HCT116 (cell line): ENCODE results near the gene JAM3.

Experiments
- EZH2 ChIP-seq: fragments of 200-600 bp; sonication (generic); IDR thresholded peaks from 2 replicates; pipeline ENCODE4 v1.6.1; 2017; ENCODE audit warnings: antibody characterized with exemption, mixed run types
- POLR2A ChIP-seq: IDR thresholded peaks from 2 replicates; pipeline ENCODE4 v1.7.0; 2011; ENCODE audit warnings: borderline replicate concordance; ENCODE audit not compliant: insufficient read depth, insufficient read length; ENCODE audit errors: extremely low read depth
- POLR2AphosphoS5 ChIP-seq: IDR thresholded peaks from 2 replicates; pipeline ENCODE4 v1.6.1; 2011; ENCODE audit warnings: mild to moderate bottlenecking, low read depth, low read length, moderate library complexity
- SIN3A ChIP-seq: IDR thresholded peaks from 2 replicates; pipeline ENCODE4 v1.6.1; 2012; ENCODE audit warnings: low read depth
- ZNF274 ChIP-seq: fragments of 200-500 bp; sonication (Bioruptor generic); IDR thresholded peaks from 2 replicates; pipeline ENCODE4 v1.6.1; 2014; ENCODE audit warnings: mild to moderate bottlenecking, low read depth, low read length, inconsistent platforms
- TF ChIP-seq, protein P1 (sequence below), 3 experiments: fragments of 200-600 bp in 1 of 3; sonication (generic) in 1 of 3; IDR thresholded peaks in 2 of 3; conservative IDR thresholded peaks in 1 of 3; 2 replicates each; pipeline ENCODE4 v1.5.1; 2012 to 2017; ENCODE audit warnings: low read depth in 2 of 3, low read length in 2 of 3, antibody characterized with exemption in 1 of 3, borderline replicate concordance in 1 of 3, control low read depth in 1 of 3, mild to moderate bottlenecking in 1 of 3, mixed read lengths in 1 of 3, mixed run types in 1 of 3, moderate library complexity in 1 of 3; ENCODE audit not compliant: insufficient read depth in 1 of 3

DNA sequence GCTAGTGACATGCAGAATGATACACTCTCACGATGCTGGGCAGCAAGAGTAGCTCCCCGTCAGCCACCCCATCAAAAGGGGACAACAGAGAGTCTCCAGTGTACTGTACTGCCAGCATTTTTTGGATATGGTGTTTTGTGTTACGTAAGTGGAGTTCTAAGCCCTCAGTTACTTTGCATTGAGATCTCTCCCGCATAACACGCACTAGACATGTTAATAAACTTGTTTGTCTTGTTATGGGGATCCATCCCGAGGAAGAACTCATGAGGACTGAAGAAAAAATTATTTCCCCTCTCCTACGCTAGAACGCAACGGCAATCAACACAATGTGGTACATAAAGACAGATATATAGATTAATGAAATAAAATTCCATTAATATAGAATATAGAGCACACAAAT lies 130.7 kb downstream of the JAM3 start:
- TF ChIP-seq POLR2AphosphoS5 (no peak), POLR2A (no peak), ZNF274 (no peak), SIN3A (no peak), EZH2 (no peak)
- TF ChIP-seq, protein P1, sequence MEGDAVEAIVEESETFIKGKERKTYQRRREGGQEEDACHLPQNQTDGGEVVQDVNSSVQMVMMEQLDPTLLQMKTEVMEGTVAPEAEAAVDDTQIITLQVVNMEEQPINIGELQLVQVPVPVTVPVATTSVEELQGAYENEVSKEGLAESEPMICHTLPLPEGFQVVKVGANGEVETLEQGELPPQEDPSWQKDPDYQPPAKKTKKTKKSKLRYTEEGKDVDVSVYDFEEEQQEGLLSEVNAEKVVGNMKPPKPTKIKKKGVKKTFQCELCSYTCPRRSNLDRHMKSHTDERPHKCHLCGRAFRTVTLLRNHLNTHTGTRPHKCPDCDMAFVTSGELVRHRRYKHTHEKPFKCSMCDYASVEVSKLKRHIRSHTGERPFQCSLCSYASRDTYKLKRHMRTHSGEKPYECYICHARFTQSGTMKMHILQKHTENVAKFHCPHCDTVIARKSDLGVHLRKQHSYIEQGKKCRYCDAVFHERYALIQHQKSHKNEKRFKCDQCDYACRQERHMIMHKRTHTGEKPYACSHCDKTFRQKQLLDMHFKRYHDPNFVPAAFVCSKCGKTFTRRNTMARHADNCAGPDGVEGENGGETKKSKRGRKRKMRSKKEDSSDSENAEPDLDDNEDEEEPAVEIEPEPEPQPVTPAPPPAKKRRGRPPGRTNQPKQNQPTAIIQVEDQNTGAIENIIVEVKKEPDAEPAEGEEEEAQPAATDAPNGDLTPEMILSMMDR (IDR thresholded peaks at IDR 0.05 in 2 of 3, conservative IDR thresholded peaks at IDR 0.05 in 1 of 3; ENCODE audit: borderline replicate concordance in 1 of 3, insufficient read depth in 1 of 3, low read depth in 2 of 3, low read length in 2 of 3): no peak
